Colon (tissue), 2 donors: ENCODE results near the gene IL13RA1.
"Not testable (repeated sequence)": the region's sequence is repeated elsewhere in the genome, so short reads cannot be mapped to it uniquely, and the experiment has no call there.

ENCODE experiments used
- FAIRE-seq: peaks from 2 replicates; lab custom pipeline; 2012; peaks lifted over from hg19 to GRCh38; lab: Jason Lieb, UNC
- donor health status: control.
- donor health status: control.

The IL13RA1 gene

GRCh38 chrX:118780509-118780908, 53.1 kb downstream of the IL13RA1 start:
- FAIRE-seq = no peak

GRCh38 chrX:118780911-118781310, 53.5 kb downstream of the IL13RA1 start:
- peak; percentile 75 for FAIRE-seq

GRCh38 chrX:118795528-118796280, 68.3 kb downstream of the IL13RA1 start:
- FAIRE-seq = no peak

- FAIRE-seq = no peak
These were observed 75.5 kb downstream of the IL13RA1 start for GRCh38 chrX:118802857-118803256.

DNA sequence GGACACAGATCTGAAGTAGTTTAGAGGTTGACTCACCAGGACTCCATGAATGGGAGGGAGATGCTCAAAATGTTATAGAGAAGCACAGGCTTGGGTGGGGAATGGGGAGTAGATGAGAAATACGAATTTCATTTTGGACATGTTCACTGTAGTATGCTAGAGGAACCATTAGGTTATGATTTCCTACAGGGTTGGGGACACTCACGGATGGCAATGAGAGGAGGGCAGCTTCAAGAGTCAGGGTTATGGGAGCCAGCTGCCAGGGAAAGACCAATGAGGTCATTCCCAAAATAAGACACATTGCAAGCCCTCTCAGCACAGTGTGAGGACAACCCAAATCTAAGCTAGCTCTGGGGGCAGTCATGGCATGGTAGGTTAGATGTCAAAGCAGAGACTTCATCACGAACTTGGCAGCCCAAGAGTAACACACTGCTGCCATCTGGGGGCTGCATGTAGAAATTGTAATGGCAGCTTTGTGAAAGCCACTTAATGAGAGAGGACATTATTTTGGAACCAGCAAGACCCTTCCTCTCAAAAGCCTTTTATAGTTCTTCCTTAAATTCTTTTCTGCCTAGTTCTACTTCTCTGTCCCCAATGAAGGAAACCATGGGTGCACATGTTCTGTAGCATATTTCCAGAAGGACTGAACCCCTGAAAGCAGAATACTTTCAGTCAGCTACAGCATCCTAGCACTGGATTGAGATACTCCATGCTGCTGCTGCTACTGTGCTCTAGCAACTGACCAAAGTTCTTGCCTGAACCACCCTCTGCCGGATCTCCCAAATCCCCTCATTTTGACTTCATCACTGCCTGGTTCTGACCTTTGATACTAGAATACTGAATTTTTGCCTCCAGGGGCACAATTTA, 80.0 kb downstream of the IL13RA1 start:
- no peak for FAIRE-seq

DNA sequence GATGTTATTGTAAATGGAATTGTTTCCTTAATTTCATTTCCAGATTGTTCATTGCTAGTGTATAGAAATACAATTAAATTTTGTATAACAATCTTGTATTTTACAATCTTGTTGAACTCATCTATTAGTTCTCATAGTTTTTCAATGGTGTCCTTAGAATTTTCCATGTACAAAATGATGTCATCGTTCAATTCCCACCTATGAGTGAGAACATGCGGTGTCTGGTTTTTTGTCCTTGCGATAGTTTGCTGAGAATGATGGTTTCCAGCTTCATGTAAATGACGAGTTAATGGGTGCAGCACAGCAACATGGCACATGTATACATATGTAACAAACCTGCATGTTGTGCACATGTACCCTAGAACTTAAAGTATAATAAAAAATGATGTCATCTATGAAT, 89.9 kb downstream of the IL13RA1 start:
- not testable (repeated sequence) for FAIRE-seq

DNA sequence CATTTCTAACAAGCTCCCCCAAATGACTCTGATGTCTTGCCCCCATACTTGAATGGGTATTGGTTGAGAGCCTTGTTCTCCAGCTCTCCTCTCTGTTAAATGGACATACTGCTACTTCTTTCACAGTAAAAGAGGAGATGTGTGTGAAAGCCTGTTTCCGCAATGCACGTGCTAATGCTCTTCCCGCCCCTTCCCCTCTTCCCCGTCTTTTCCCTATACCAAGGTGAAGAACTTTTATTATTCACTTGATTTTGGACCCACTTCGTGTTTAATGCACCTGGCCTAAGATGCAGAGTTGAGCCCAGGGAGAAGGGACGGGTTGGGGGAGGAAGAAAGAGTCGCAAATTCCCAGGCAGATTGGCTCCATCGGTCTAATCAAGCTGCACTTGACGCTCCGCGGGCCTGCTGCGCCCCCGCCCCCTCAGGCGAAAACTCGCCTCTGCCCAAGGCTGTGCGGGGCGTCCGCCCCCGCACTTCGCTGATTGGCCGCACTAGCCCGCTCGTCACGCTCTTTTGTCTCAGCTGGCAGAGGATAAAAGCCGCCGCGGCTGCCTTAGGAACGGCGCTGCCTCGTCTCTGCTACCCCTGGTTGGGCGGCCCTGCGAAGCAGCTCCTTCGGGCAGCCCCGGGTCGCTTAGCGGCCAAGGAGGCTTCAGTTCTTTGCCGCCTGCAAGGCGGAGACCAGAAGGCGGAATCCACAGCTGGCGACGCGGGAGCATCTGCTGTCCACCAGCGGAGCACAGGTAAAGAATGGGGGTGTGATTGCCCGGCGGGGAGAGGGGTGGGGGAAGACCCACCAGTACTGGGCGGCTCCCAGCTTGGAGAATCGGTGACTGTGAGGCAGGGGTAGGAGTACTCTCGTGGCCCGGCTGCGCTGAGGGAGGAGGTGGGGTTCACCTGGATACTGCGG, 96.1 kb downstream of the IL13RA1 start, which contains the start of gene ZCCHC12:
ZCCHC12 (plus strand) TSS at position 562 of the 910 bp plus-strand sequence. CDS start 1,421 bp downstream, outside the sequence.
- FAIRE-seq = no peak

- no peak for FAIRE-seq
These were observed 96.8 kb downstream of the IL13RA1 start for GRCh38 chrX:118824173-118824730.

DNA sequence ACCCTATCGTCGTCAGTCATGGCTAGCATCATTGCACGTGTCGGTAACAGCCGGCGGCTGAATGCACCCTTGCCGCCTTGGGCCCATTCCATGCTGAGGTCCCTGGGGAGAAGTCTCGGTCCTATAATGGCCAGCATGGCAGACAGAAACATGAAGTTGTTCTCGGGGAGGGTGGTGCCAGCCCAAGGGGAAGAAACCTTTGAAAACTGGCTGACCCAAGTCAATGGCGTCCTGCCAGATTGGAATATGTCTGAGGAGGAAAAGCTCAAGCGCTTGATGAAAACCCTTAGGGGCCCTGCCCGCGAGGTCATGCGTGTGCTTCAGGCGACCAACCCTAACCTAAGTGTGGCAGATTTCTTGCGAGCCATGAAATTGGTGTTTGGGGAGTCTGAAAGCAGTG, 97.8 kb downstream of the IL13RA1 start:
- no peak for FAIRE-seq

DNA sequence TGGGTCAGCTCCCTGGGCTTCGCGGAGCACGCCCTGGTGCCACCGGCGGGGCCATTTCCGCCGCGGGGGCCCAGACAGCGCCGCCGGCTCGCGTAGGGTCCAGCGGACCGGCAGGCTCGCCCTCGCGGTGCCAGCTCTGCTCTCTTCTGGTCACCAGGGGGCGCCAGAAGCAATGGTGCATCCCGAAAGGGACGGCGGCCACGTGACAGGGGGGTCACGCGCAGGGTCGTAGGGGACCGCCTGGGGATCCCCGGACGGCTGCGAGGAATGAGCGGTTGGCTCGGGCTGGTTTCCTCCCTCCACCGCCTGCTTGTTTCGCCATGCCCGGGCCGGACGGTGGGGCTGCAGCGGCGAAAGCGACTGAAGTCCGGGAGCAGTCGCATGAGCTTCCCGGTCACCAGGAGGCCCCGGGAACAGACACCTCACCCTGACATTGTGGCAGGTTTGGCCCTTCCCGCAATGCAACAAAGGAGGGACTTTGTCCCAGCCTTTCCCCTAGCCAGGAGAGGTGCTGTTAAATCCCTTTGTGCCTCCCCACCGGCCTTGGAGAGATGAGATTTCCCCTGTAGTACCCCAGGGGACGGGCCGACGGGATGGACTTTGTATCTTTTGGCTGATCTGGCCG, 112.0 kb downstream of the IL13RA1 start:
- no peak for FAIRE-seq
